ENCODE results near the gene PNKD.

Gene PNKD

DNA sequence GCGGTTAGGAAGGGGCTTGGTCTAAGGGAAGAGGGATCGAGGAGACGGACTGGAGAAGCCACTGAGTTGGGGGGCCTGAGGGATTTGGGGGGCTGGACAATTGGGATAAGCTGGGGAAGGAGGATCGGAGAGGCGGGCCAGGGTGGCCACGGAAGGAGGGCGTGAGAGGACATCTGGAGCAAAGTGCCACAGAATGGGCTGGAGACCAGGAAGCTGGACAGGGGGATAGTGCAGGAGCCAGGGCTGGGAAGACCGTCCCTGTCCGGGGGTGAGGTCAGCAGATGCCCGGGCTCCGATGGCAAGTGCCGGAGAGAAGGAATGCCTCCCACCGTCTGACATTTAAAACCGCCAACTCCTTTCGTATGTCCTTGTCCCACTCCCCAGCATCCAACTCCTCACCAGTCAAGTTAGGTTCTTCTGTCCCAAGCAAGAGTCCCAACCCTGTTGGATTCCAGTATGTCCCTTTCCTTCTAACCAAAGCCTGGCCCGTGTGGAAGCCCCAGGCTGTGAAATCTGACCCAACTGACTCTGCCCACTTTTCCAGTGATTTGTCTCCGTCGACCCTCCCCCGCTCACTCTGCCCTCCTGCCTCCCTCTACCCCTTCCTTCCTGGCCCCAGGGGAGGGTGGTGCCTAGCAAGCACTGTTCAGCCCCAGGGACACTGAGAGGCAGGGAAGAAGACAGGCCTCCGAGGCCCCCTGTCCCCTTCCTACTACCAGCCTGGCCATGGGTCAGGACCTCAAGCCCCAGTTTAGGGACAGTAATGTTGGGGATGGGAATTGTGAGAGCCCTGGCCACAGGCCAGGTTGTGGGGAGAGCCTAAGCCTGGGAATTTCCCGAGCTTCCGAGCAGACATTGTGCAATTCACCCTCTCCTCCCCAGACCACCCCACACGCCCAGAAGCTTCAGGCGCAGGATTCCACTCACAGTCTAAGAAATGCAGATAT, 53.5 kb downstream of the PNKD start:
- H3K9ac ChIP-seq (ENCODE audit: low read length): peak overlapping the region; percentile 30
- H3K27ac ChIP-seq (ENCODE audit: low read depth, low read length): peak overlapping the region; percentile 46; the same call in 1 of the 2 replicates
- no peaks in the 10 kb centered on the region for H3K9me3 ChIP-seq (ENCODE audit: control insufficient read depth, insufficient read depth, low read depth, low read length)
- peak overlapping the region; percentile 84 for H3K4me3 ChIP-seq (ENCODE audit: low read depth, low read length)
- H3K4me1 ChIP-seq (ENCODE audit: control insufficient read depth, insufficient read depth, low read length): peaks cover 30% of the 10 kb centered on the region
- H3K27me3 ChIP-seq (ENCODE audit: control insufficient read depth, insufficient read depth, low read length): no peaks in the 10 kb centered on the region
- H3K36me3 ChIP-seq (ENCODE audit: control insufficient read depth, insufficient read depth, low read length): no peaks in the 10 kb centered on the region

DNA sequence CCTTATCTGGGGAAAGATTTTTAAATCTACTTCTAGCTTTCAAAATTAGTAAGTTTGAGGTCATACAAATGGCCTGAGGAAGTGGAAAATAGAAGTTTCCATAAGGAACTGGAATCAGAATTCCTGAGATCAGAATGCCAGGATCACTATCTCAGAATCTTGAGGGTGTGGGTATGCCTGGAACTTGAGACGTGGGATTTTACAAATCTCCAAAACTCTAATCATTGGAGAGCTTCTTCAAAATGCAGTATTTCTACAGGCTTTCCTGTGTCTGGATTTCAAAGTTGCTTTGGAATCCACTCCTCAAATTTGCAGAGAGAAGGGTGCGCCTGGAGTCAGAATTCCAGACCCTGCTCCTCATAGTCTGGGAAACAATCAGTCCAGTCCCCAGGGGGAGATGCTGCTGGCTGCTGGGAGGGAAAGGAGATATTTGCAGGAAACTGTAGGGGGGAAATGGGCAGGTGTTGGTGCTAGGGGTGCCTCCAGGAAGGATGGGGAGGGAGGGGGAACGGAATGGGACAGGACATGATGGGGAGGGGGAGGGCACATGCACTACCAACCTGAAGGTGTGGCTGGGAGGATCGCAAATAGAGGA, 55.3 kb downstream of the PNKD start:
- no peak overlapping the region for H3K4me3 ChIP-seq (ENCODE audit: low read depth, low read length)
- H3K27ac ChIP-seq (ENCODE audit: low read depth, low read length): no peak overlapping the region

DNA sequence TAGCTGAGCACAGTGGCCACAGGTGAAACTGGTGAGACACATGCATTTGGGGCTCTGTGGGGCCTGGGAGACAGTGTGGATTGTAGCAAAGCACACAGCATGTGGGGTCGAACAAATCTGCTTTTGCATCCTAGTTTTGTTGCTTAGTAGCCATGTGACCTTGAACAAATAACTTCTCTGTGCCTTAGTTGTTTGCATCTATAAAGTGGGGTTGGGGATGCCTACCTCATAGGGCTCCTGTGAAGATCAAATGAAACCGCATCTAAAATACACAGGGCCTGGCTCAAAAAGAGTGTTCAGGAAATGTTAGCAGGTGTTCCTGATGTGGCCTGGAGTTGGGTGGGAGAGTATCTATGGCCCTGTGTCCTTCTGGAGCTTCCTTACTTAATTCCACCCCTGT, 56.0 kb downstream of the PNKD start:
- Histone ChIP-seq H3K9ac (ENCODE audit: low read length) (no peak overlapping the region), H3K9me3 (ENCODE audit: control insufficient read depth, insufficient read depth, low read depth, low read length) (no peaks in the 10 kb centered on the region), H3K4me1 (ENCODE audit: control insufficient read depth, insufficient read depth, low read length) (peaks cover 33% of the 10 kb centered on the region), H3K27me3 (ENCODE audit: control insufficient read depth, insufficient read depth, low read length) (no peaks in the 10 kb centered on the region), H3K4me3 (ENCODE audit: low read depth, low read length) (no peak overlapping the region), H3K36me3 (ENCODE audit: control insufficient read depth, insufficient read depth, low read length) (no peaks in the 10 kb centered on the region), H3K27ac (ENCODE audit: low read depth, low read length) (no peak overlapping the region)

More for the DNA sequence above, 55.3 kb downstream of the PNKD start:
- Histone ChIP-seq H3K36me3 (ENCODE audit: control insufficient read depth, insufficient read depth, low read length) (no peaks in the 10 kb centered on the region), H3K9ac (ENCODE audit: low read length) (no peak overlapping the region), H3K27me3 (ENCODE audit: control insufficient read depth, insufficient read depth, low read length) (no peaks in the 10 kb centered on the region), H3K4me1 (ENCODE audit: control insufficient read depth, insufficient read depth, low read length) (peaks cover 33% of the 10 kb centered on the region), H3K9me3 (ENCODE audit: control insufficient read depth, insufficient read depth, low read depth, low read length) (no peaks in the 10 kb centered on the region)

DNA sequence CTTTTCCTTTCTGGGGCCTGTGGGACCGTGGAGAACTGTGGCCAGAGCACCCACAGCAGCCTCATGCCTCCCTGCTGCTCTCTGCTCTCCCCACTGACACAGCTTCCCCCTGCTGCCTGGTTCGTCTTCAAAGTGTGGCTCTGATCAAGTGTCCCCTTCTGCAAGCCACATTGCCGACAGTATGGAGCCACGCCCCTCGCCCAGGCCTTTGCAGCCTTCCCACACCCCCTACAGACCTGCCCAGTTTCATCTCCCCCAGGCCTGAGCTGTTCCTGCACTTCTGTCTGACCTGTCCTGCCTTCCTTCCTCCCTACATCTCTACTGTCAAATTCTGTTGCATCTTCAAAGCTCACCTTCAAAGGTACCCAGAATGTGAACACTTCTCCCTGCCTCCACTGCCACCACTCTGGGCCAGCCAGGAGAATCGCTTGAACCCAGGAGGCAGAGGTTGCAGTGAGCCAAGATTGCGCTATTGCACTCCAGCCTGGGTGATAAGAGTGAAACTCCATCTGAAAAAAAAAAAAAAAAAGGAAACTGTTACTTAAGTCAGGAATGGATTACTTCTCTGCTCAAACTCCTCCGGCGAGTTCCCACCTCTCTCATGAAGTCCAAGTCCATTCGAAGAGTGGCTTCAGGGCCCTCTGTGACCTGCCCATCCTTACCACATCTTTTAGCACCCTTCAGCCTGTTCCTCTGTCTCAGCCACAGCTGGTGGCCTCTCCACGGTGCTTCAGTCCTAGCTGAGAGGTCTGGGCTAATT, 57.3 kb downstream of the PNKD start:
- Histone ChIP-seq H3K4me1 (ENCODE audit: control insufficient read depth, insufficient read depth, low read length) (peaks cover 30% of the 10 kb centered on the region), H3K9ac (ENCODE audit: low read length) (no peak overlapping the region), H3K27ac (ENCODE audit: low read depth, low read length) (no peak overlapping the region), H3K9me3 (ENCODE audit: control insufficient read depth, insufficient read depth, low read depth, low read length) (no peaks in the 10 kb centered on the region), H3K36me3 (ENCODE audit: control insufficient read depth, insufficient read depth, low read length) (no peaks in the 10 kb centered on the region), H3K27me3 (ENCODE audit: control insufficient read depth, insufficient read depth, low read length) (no peaks in the 10 kb centered on the region), H3K4me3 (ENCODE audit: low read depth, low read length) (no peak overlapping the region)

DNA sequence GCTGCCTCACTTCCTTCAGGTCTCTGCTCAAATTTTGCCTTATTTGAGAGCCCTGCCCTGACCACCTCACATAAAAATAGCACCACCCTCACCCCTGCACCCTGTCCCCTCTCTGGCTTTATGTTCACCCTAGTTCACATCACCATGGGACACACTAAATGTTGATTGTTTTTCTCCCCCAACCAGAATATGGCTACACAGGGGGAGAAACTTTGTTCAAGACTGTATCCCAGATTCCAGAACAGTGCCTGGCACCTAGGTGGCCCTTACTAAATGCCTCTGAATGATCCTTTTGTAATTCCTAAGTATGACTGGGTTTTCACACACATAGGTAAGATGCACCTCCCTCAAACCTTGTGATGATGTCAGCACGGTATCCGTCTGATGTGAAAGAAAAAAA, 58.0 kb downstream of the PNKD start:
- Histone ChIP-seq H3K27ac (ENCODE audit: low read depth, low read length) (no peak overlapping the region), H3K9ac (ENCODE audit: low read length) (no peak overlapping the region), H3K36me3 (ENCODE audit: control insufficient read depth, insufficient read depth, low read length) (no peaks in the 10 kb centered on the region), H3K9me3 (ENCODE audit: control insufficient read depth, insufficient read depth, low read depth, low read length) (no peaks in the 10 kb centered on the region), H3K27me3 (ENCODE audit: control insufficient read depth, insufficient read depth, low read length) (no peaks in the 10 kb centered on the region), H3K4me1 (ENCODE audit: control insufficient read depth, insufficient read depth, low read length) (peaks cover 36% of the 10 kb centered on the region), H3K4me3 (ENCODE audit: low read depth, low read length) (no peak overlapping the region)

DNA sequence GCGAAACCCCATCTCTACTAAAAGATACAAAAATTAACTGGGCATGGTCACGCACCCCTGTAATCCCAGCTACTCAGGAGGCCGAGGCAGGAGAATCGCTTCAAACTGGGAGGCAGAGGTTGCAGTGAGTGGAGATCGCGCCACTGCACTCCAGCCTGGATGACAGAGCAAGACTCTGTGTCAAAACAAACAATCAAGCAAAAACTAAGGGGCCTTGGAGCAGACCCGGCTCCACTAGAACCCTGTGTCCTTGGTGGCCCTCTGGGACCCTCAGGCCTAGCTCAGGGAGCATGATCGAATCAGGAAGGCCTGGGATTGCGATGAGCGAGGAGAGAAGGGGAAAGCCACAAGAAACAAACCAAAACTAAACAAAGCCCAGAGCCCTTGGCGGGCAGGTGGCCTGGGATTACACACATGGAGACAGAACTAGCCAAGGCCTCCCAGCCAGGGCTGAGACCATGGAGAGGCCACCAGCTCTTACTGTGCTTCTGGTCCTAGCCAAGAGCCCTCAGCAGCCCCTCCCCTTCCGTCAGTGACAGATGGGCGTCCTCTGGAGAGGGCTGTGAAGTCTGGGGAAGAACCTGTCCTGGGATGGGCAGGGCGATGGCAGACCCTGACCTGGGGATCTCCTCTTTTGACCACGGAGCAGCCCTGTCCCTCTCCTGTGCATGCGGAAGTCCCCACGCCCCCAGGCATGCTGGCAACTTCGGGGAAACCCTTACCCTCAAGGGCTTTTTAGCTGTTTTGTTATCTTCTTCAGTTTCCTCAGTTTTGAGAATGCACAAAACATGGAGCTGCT, 58.9 kb downstream of the PNKD start:
- Histone ChIP-seq H3K27me3 (ENCODE audit: control insufficient read depth, insufficient read depth, low read length) (no peaks in the 10 kb centered on the region), H3K9me3 (ENCODE audit: control insufficient read depth, insufficient read depth, low read depth, low read length) (no peaks in the 10 kb centered on the region), H3K4me1 (ENCODE audit: control insufficient read depth, insufficient read depth, low read length) (peaks cover 34% of the 10 kb centered on the region), H3K4me3 (ENCODE audit: low read depth, low read length) (no peak overlapping the region), H3K27ac (ENCODE audit: low read depth, low read length) (no peak overlapping the region), H3K36me3 (ENCODE audit: control insufficient read depth, insufficient read depth, low read length) (no peaks in the 10 kb centered on the region), H3K9ac (ENCODE audit: low read length) (no peak overlapping the region)

DNA sequence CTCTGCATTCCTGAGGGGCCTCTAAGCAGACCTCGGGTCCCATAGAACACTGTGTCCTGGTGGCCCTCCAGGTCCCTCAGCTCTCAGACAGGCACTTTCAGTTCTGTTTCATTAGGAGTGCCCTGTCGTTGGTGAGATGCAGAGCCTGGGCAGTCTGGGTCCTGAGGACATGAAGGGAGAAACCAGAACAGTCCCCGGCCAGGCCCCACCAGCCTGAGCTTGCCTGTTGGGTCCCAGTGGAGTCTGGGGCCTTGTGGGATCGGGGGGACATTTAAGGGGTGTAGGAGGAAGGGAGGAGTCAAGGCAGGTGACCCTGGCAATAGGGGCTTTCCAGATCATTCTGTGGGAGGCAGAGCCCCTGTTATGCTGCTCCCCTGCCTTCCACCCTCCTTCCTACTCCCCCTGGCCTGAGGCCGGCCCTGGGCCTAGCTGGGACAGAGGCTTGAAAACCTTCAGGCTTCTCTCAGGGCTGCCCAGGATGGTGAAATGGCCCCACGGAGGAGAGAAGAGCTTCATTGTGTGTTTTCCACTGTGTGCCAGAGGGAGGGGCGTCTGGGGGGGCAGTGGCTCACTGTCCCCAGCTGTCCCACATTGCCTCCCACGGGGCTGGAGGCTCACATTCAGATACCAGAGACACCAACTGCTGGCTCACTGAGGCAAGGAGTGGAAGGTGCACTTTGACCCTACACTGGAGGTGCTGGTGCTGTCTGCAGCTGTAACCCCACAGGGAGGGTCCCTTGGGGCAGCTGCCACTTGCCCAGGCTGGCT, 59.7 kb downstream of the PNKD start:
- Histone ChIP-seq H3K9me3 (ENCODE audit: control insufficient read depth, insufficient read depth, low read depth, low read length) (no peaks in the 10 kb centered on the region), H3K4me3 (ENCODE audit: low read depth, low read length) (no peak overlapping the region), H3K4me1 (ENCODE audit: control insufficient read depth, insufficient read depth, low read length) (peaks cover 31% of the 10 kb centered on the region), H3K27me3 (ENCODE audit: control insufficient read depth, insufficient read depth, low read length) (no peaks in the 10 kb centered on the region), H3K9ac (ENCODE audit: low read length) (no peak overlapping the region), H3K36me3 (ENCODE audit: control insufficient read depth, insufficient read depth, low read length) (no peaks in the 10 kb centered on the region), H3K27ac (ENCODE audit: low read depth, low read length) (no peak overlapping the region)

DNA sequence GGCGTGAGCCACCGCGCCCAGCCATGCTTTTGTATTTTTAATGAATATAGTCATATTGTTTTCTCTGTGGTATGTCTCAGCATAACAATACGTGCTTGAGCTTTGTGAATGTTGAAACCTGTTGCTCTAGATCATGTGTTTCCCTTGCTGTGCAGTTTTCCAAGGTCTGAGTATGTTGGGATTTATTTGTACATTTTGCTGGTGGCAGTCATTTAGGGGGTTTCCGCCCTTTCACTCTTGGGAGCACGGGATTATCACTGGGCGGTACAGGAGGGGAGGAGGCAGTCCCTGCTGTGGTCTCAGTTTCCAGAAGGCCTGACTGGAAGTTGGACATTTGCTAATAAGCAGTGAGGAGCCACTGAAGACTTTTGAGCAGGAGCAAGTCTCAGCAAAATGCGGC, 61.4 kb downstream of the PNKD start:
- Histone ChIP-seq H3K27me3 (ENCODE audit: control insufficient read depth, insufficient read depth, low read length) (no peaks in the 10 kb centered on the region), H3K9me3 (ENCODE audit: control insufficient read depth, insufficient read depth, low read depth, low read length) (no peaks in the 10 kb centered on the region), H3K27ac (ENCODE audit: low read depth, low read length) (no peak overlapping the region), H3K4me1 (ENCODE audit: control insufficient read depth, insufficient read depth, low read length) (peaks cover 24% of the 10 kb centered on the region), H3K36me3 (ENCODE audit: control insufficient read depth, insufficient read depth, low read length) (no peaks in the 10 kb centered on the region), H3K9ac (ENCODE audit: low read length) (no peak overlapping the region), H3K4me3 (ENCODE audit: low read depth, low read length) (no peak overlapping the region)

DNA sequence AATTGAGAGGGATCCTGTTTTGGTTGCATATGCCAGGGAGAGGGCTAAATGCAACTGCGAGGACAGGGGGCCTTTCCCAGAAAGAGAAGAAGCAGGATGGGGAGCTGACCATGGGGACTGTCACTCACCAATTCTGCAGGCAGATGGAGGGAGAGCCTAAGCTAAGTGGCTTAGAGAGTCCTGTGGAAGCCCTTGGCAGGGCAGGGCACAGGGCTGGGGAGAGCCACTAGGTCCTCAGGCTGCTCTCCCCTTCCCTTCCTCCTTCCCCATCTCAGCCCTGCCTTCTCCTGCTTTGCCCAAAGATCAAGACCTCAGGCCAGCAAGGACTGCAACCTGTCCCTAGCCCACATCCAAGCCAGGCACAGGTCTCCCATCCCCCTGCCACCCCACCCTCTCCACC, 62.0 kb downstream of the PNKD start:
- no peaks in the 10 kb centered on the region for H3K36me3 ChIP-seq (ENCODE audit: control insufficient read depth, insufficient read depth, low read length)
- H3K4me1 ChIP-seq (ENCODE audit: control insufficient read depth, insufficient read depth, low read length): peaks cover 19% of the 10 kb centered on the region
- H3K27me3 ChIP-seq (ENCODE audit: control insufficient read depth, insufficient read depth, low read length): no peaks in the 10 kb centered on the region
- no peak overlapping the region for H3K27ac ChIP-seq (ENCODE audit: low read depth, low read length)
- H3K9me3 ChIP-seq (ENCODE audit: control insufficient read depth, insufficient read depth, low read depth, low read length): no peaks in the 10 kb centered on the region
- H3K9ac ChIP-seq (ENCODE audit: low read length): no peak overlapping the region
- no peak overlapping the region for H3K4me3 ChIP-seq (ENCODE audit: low read depth, low read length)
